AG09319 (cell line): ENCODE data around the gene PRR18.

Experiments
- DNase-seq: peaks from one replicate; pipeline ENCODE4 v3.0.0-alpha.2; 2010; ENCODE audit warnings: low read depth; ENCODE audit errors: extremely low read depth
- TF ChIP-seq, protein P1 (sequence below): IDR thresholded peaks from 2 replicates; pipeline ENCODE4 v1.5.1; 2011; ENCODE audit warnings: low read depth, mild to moderate bottlenecking, inconsistent platforms, low read length, moderate library complexity

PRR18 gene

DNA sequence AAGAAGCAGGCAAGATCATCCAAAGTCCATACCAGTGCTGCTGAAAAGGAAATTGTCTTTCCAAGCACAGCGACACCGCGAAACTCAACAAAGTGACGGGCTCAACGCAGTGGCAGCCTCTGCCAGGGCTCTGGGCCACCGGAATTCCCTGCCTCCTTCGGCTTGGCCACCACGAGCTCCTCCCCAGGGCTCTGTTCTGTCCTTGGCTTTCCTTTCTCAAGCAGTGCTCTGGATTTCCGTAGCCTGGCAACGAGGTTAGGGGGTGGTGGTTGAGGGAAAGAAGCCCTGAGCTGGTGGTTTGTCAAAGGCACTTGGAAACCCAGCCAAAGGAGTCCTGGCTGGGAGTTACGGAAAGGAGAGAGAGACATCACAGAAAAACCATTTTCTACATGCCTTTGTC is 31.2 kb downstream of the PRR18 start:
- DNase-seq = no peak
- TF ChIP-seq, protein P1, sequence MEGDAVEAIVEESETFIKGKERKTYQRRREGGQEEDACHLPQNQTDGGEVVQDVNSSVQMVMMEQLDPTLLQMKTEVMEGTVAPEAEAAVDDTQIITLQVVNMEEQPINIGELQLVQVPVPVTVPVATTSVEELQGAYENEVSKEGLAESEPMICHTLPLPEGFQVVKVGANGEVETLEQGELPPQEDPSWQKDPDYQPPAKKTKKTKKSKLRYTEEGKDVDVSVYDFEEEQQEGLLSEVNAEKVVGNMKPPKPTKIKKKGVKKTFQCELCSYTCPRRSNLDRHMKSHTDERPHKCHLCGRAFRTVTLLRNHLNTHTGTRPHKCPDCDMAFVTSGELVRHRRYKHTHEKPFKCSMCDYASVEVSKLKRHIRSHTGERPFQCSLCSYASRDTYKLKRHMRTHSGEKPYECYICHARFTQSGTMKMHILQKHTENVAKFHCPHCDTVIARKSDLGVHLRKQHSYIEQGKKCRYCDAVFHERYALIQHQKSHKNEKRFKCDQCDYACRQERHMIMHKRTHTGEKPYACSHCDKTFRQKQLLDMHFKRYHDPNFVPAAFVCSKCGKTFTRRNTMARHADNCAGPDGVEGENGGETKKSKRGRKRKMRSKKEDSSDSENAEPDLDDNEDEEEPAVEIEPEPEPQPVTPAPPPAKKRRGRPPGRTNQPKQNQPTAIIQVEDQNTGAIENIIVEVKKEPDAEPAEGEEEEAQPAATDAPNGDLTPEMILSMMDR = no peak

DNA sequence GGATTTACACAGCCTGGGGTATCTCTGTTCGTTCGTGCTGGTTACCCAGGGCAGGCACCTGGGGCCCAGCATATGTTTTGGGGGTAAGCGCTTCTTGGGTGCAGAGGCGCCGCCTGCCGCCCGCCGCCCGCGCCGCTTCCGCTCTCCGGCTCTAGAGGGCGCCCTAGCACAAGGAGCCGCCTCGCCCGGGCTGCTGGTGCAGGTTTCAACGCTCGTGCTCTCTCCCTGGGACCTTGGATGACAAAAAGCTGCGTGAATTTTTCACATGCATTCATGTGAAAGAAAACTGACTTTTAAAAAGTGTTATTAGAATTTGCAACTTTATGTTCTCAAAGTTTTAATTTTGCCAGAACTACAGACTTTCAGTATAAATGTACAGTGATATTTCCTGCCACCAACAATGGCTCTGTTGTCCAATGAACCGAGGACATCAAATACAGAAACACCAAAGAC is 32.5 kb downstream of the PRR18 start:
- DNase-seq = no peak
- TF ChIP-seq, protein P1 = peak; percentile 99

DNA sequence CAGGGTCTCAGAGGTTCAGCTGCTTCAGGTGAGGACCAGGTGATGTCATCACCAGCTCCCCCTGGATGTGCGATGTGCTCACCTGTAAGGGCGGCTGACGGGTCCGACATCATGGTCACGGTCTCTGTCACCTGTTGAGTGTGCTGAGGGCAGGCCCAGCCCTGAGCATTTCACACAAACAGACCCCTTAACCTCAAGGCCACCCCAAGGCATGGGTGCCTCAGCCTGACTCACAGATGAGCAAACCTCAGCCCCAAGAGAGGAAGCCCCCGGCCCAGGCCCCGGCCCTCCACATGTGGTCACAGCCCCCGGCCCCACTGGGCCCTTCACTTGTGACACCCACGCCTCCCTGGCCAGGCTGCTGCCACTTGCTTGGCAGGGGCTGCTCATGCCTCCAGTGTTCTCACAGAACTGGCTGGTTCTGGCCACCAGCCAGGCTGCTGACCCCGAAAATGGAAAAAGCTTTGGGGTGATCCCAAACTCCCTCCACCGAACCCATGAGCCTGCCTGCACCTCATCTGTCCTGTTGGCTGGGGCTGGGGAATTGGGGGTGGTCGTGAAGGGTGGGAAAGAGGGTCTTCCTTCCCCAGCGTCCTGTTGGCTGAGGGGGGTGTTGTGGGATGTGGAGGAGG is 33.3 kb downstream of the PRR18 start:
- no peak for DNase-seq
- TF ChIP-seq, protein P1 = no peak

DNA sequence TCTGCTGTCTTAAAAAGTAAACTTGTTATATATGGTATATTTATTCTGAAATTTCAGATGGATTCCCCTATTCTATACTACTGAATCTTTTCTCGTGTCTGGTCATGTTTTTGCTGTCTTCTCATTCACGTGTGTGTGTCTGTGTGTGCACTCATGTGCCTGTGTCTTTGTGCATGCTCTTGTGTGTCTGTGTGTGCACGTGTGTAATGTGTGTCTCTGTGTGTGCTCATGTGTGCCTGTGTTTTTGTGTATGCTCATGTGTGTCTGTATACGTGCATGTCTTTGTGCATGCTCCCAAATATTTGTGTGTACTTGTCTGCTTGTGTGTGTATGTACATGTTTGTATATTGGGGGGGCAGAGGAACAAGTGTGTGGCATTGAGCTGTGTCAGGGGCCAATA is 34.0 kb downstream of the PRR18 start:
- no peak for DNase-seq
- TF ChIP-seq, protein P1 = no peak

DNA sequence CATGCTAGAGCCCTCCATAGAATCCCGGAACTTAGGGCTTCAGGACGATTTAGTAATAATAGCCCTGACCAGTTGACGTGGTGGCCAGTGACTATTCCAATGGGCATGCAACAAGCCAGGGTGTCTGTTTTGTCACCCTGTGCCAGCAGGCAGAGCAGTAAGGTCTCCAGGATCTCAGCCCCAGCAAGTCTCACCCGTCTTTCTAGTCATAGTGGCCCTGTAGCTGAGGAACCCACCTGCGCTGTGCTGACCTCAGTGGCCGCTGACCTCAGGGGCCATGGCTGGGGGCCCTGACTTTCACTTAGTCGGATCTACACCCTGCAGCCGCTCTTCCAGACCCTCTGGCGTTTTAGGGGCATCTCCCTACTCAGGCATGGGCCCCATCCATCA is 36.8 kb downstream of the PRR18 start:
- TF ChIP-seq, protein P1 = no peak
- no peak for DNase-seq

DNA sequence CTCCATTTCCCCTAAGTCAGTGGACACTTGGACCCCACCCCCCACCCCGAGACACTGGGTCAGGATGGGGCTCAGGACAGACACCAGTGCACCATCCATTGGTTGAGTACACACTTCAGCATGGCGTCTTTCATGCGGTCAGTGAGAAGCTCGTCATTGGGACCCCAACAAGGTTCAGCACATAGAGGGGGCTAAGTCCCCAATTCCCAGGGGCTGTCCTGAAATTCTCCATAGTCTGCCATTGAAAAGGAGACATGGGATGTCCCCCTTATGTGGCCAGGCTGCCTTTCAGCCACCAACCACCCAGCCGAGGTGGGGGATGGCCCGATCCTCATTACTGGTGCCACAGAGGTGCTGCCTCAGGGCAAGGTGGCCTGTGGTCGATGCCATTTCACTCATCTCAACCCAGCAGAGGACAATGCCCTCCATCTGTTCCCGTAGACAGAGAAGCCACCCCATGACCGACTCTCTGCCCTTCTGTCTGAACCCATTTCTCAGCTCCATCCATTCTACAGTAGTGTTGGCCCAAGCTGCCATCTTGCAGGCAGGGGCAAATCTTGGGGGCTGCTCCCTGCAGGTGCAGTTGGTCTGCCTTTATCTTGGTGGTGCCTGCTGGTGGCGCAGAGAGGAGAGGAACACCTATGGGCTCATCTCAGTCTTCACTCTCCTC is 37.4 kb downstream of the PRR18 start:
- TF ChIP-seq, protein P1 = no peak
- no peak for DNase-seq

DNA sequence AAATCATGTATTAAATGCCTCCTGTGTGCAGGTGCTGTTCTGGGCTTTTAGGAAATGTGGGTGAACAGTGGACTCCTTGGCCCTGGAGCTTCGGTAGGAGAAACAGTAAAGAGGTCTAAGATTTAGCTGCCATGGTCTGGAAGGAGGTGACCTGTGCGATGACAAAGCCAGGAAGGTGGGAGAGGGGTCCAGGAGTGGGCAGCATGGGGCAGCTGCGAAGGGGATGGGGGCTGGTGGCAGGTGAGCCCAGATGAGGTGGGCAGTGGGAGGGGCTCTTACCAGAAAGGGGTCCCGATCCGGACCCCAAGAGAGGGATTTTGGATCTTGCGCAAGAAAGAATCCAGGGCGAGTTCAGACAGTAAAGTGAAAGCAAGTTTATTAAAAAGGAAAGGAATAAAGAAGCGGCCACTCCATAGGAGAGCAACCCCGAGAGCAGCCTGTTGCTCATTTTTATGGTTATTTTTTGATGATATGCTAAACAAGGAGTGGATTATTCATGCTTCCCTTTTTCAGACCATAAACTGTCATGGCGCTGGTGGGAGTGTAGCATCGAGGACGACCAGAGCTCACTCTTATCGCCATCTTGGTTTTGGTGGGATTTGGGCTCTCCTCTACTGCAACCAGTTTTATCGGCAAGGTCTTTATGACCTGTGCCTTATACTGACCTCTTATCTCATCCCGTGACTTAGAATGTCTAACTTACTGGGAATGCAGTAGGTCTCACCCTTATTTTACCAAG is 38.7 kb downstream of the PRR18 start:
- no peak for DNase-seq
- TF ChIP-seq, protein P1 = no peak
